ENCODE results near the gene TXNRD1. TPM values are rescaled to one million over a fixed set of nuclear protein-coding genes. Genes with fewer than 3 reads are reported as not detected.

Gene TXNRD1
- total RNA-seq, 6 experiments from 2014 or later = 40.3 to 153 (median 74.5) TPM

GRCh38 chr12:104340925-104341611 lies 125.5 kb downstream of the TXNRD1 start:
- no peak for TF ChIP-seq CTCF (IDR thresholded peaks at IDR 0.05)
- no peak for TF ChIP-seq POLR2A (IDR thresholded peaks at IDR 0.05)
- Histone ChIP-seq H3K9me3 (no peaks in the 10 kb centered on the region), H3K4me3 (no peak overlapping the region), H3K27ac (no peak overlapping the region), H3K36me3 (peaks cover 0 to 93% (median 34%) of the 10 kb centered on the region in 4 donors), H3K4me1 (no peaks in the 10 kb centered on the region), H3K27me3 (no peaks in the 10 kb centered on the region)
- ATAC-seq (no peak), DNase-seq (no peak)
- intact Hi-C loops (cut with DNase I) = no loop called here
- 89% methylated on average over 4 of the region's 6 CpGs for WGBS (ENCODE audit: insufficient coverage, low coverage, low lambda C conversion rate, missing lambda C conversion rate)

- H3K4me1 ChIP-seq = no peaks in the 10 kb centered on the region
- H3K36me3 ChIP-seq = peaks cover 0 to 93% (median 30%) of the 10 kb centered on the region in 4 donors
- no peaks in the 10 kb centered on the region for H3K9me3 ChIP-seq
- ATAC-seq = no peak
- 100% methylated on average over 1 of the region's 2 CpGs for WGBS (ENCODE audit: insufficient coverage, low coverage, low lambda C conversion rate, missing lambda C conversion rate)
- no peak overlapping the region for H3K4me3 ChIP-seq
- no peak for DNase-seq
- H3K27me3 ChIP-seq = no peaks in the 10 kb centered on the region
- TF ChIP-seq CTCF (IDR thresholded peaks at IDR 0.05) (no peak), POLR2A (IDR thresholded peaks at IDR 0.05) (no peak)
- intact Hi-C loops (cut with DNase I) = no loop called here
- H3K27ac ChIP-seq = no peak overlapping the region
Observed at GRCh38 chr12:104342147-104342546, 126.6 kb downstream of the TXNRD1 start.

- peaks cover 0 to 93% (median 28%) of the 10 kb centered on the region in 4 donors for H3K36me3 ChIP-seq
- no peak overlapping the region for H3K27ac ChIP-seq
- H3K4me1 ChIP-seq = no peaks in the 10 kb centered on the region
- TF ChIP-seq POLR2A (IDR thresholded peaks at IDR 0.05) (no peak), CTCF (IDR thresholded peaks at IDR 0.05) (no peak)
- no peaks in the 10 kb centered on the region for H3K27me3 ChIP-seq
- WGBS (ENCODE audit: insufficient coverage, low coverage, low lambda C conversion rate, missing lambda C conversion rate) = 91% methylated on average over 6 of the region's 12 CpGs
- no peaks in the 10 kb centered on the region for H3K9me3 ChIP-seq
- ATAC-seq (no peak), DNase-seq (no peak)
- no peak overlapping the region for H3K4me3 ChIP-seq
- intact Hi-C loops (cut with DNase I) = no loop called here
Observed at GRCh38 chr12:104342635-104343249, 127.2 kb downstream of the TXNRD1 start.

- intact Hi-C loops (cut with DNase I) = no loop called here
- DNase-seq = no peak
- H3K36me3 ChIP-seq = peaks cover 0 to 93% (median 28%) of the 10 kb centered on the region in 4 donors
- no peak for ATAC-seq
- 96% methylated on average over 2 of the region's 2 CpGs for WGBS (ENCODE audit: insufficient coverage, low coverage, low lambda C conversion rate, missing lambda C conversion rate)
- no peaks in the 10 kb centered on the region for H3K9me3 ChIP-seq
- TF ChIP-seq CTCF (IDR thresholded peaks at IDR 0.05) (no peak), POLR2A (IDR thresholded peaks at IDR 0.05) (no peak)
- no peaks in the 10 kb centered on the region for H3K27me3 ChIP-seq
- no peak overlapping the region for H3K4me3 ChIP-seq
- H3K27ac ChIP-seq = no peak overlapping the region
- H3K4me1 ChIP-seq = no peaks in the 10 kb centered on the region
Observed at GRCh38 chr12:104344682-104345081, 129.1 kb downstream of the TXNRD1 start.

All from right lobe of liver (tissue), 6 donors.